H9 (cell line): ENCODE data around the gene EEF2K. TPM values are rescaled to one million over a fixed set of nuclear protein-coding genes. Genes with fewer than 3 reads are reported as not detected.

ENCODE experiments used
- DNase-seq: peaks from one replicate; pipeline ENCODE4 v3.0.0-alpha.2; 2017
- H2AFZ ChIP-seq: one replicate; pipeline ENCODE4 v1.6.1; 2013; ENCODE audit warnings: mild to moderate bottlenecking, low read length, control low read depth, moderate library complexity
- H2AK5ac ChIP-seq: 2 replicates; pipeline ENCODE4 v1.6.1; 2013; ENCODE audit warnings: low read length, control low read depth, mixed read lengths; ENCODE audit not compliant: insufficient read length
- H2BK120ac ChIP-seq: one replicate; pipeline ENCODE4 v1.6.1; 2013; ENCODE audit warnings: low read depth, mild to moderate bottlenecking, low read length, control low read depth, inconsistent platforms; ENCODE audit not compliant: poor library complexity, severe bottlenecking
- H2BK12ac ChIP-seq: 2 replicates; pipeline ENCODE4 v1.6.1; 2013; ENCODE audit warnings: low read length, control low read depth, mixed read lengths, low read depth; ENCODE audit not compliant: insufficient read length
- H2BK15ac ChIP-seq: 2 replicates; pipeline ENCODE4 v1.6.1; 2013; ENCODE audit warnings: low read depth, low read length, control low read depth
- H2BK20ac ChIP-seq: one replicate; pipeline ENCODE4 v1.6.1; 2013; ENCODE audit warnings: low read depth, mild to moderate bottlenecking, low read length, control low read depth, inconsistent platforms; ENCODE audit not compliant: poor library complexity, severe bottlenecking
- H2BK5ac ChIP-seq: 2 replicates; pipeline ENCODE4 v1.6.1; 2013; ENCODE audit warnings: low read length, control low read depth, mixed read lengths; ENCODE audit not compliant: insufficient read length
- H3K14ac ChIP-seq: 2 replicates; pipeline ENCODE4 v1.6.1; 2013; ENCODE audit warnings: low read length, control low read depth; ENCODE audit not compliant: insufficient read depth
- H3K18ac ChIP-seq: 2 replicates; pipeline ENCODE4 v1.6.1; 2013; ENCODE audit warnings: low read depth, mild to moderate bottlenecking, mixed read lengths, low read length, control low read depth; ENCODE audit not compliant: insufficient read length
- H3K23ac ChIP-seq: 2 replicates; pipeline ENCODE4 v1.6.1; 2013; ENCODE audit warnings: low read length, control low read depth, mixed read lengths, low read depth; ENCODE audit not compliant: insufficient read length
- H3K23me2 ChIP-seq: 2 replicates; pipeline ENCODE4 v1.6.1; 2013; ENCODE audit warnings: low read depth, mild to moderate bottlenecking, mixed read lengths, low read length, control low read depth; ENCODE audit not compliant: insufficient read length, poor library complexity, severe bottlenecking
- H3K27ac ChIP-seq: 2 replicates; pipeline ENCODE4 v1.5.1; 2013; ENCODE audit warnings: low read length, control low read depth, mixed read lengths, low read depth; ENCODE audit not compliant: insufficient read length
- H3K27me3 ChIP-seq: 2 replicates; pipeline ENCODE4 v1.6.1; 2013; ENCODE audit warnings: low read length, control low read depth, inconsistent platforms; ENCODE audit not compliant: insufficient read depth
- H3K4ac ChIP-seq: 2 replicates; pipeline ENCODE4 v1.6.1; 2013; ENCODE audit warnings: low read depth, mild to moderate bottlenecking, control low read depth, inconsistent platforms, low read length, moderate library complexity
- H3K4me1 ChIP-seq: 2 replicates; pipeline ENCODE4 v1.6.1; 2013; ENCODE audit warnings: low read length, control low read depth, inconsistent platforms; ENCODE audit not compliant: insufficient read depth
- H3K4me2 ChIP-seq: 2 replicates; pipeline ENCODE4 v1.6.1; 2013; ENCODE audit warnings: low read length, control low read depth, mixed read lengths; ENCODE audit not compliant: insufficient read length, insufficient read depth
- H3K56ac ChIP-seq: 2 replicates; pipeline ENCODE4 v1.6.1; 2013; ENCODE audit warnings: low read depth, mild to moderate bottlenecking, mixed read lengths, low read length, control low read depth; ENCODE audit not compliant: insufficient read length
- H3K79me1 ChIP-seq: 2 replicates; pipeline ENCODE4 v1.6.1; 2013; ENCODE audit warnings: low read depth, mild to moderate bottlenecking, moderate library complexity, low read length, control low read depth, inconsistent platforms; ENCODE audit not compliant: insufficient read depth, poor library complexity, severe bottlenecking
- H3K79me2 ChIP-seq: 2 replicates; pipeline ENCODE4 v1.6.1; 2013; ENCODE audit warnings: low read length, control low read depth, inconsistent platforms; ENCODE audit not compliant: insufficient read depth
- H3K9ac ChIP-seq: 2 replicates; pipeline ENCODE4 v1.6.1; 2013; ENCODE audit warnings: low read length, control low read depth, mixed read lengths; ENCODE audit not compliant: insufficient read length; ENCODE audit errors: extremely low read depth
- H3K9me3 ChIP-seq: one replicate; pipeline ENCODE4 v1.6.1; 2013; ENCODE audit warnings: low read depth, low read length, inconsistent platforms; ENCODE audit not compliant: control insufficient read depth
- H3T11ph ChIP-seq: one replicate; pipeline ENCODE4 v1.6.1; 2013; ENCODE audit warnings: mild to moderate bottlenecking, low read length, control low read depth, inconsistent platforms
- H4K20me1 ChIP-seq: one replicate; pipeline ENCODE4 v1.6.1; 2013; ENCODE audit not compliant: control insufficient read depth, insufficient read length, insufficient read depth
- H4K5ac ChIP-seq: 2 replicates; pipeline ENCODE4 v1.6.1; 2013; ENCODE audit warnings: low read depth, mild to moderate bottlenecking, mixed read lengths, low read length, control low read depth; ENCODE audit not compliant: insufficient read length
- H4K8ac ChIP-seq: replicated peaks from 2 replicates; pipeline ENCODE4 v1.6.1; 2013; ENCODE audit warnings: low read length, control low read depth, mixed read lengths, low read depth; ENCODE audit not compliant: insufficient read length
- H4K91ac ChIP-seq: 2 replicates; pipeline ENCODE4 v1.6.1; 2013; ENCODE audit warnings: low read depth, mild to moderate bottlenecking, moderate library complexity, mixed read lengths, low read length, control low read depth; ENCODE audit not compliant: insufficient read length
- H3K27ac Mint-ChIP-seq, 3 experiments: 2 replicates in 2 of 3; 3 replicates in 1 of 3; pipeline ENCODE4 v1.8.0; 2020 to 2021; ENCODE audit warnings: mixed read lengths in 3 of 3, mild to moderate bottlenecking in 1 of 3, moderate library complexity in 1 of 3
- H3K27me3 Mint-ChIP-seq: 2 replicates; pipeline ENCODE4 v1.8.0; 2021; ENCODE audit warnings: low read depth, mild to moderate bottlenecking, moderate library complexity, mixed read lengths
- H3K36me3 Mint-ChIP-seq, 3 experiments: 2 replicates in 2 of 3; 3 replicates in 1 of 3; pipeline ENCODE4 v1.8.0; 2020 to 2021; ENCODE audit warnings: low read depth in 3 of 3, mixed read lengths in 3 of 3; ENCODE audit not compliant: insufficient read depth in 1 of 3
- H3K4me1 Mint-ChIP-seq, 2 experiments: 2 replicates each; pipeline ENCODE4 v1.8.0; 2020; ENCODE audit warnings: mixed read lengths in 2 of 2
- H3K4me3 Mint-ChIP-seq, 2 experiments: 2 replicates in 1 of 2; 3 replicates in 1 of 2; pipeline ENCODE4 v1.8.0; 2020 to 2021; ENCODE audit warnings: mild to moderate bottlenecking in 2 of 2, mixed read lengths in 2 of 2, moderate library complexity in 1 of 2
- H3K9me3 Mint-ChIP-seq, 2 experiments: 2 replicates in 1 of 2; 3 replicates in 1 of 2; pipeline ENCODE4 v1.8.0; 2020; ENCODE audit warnings: mild to moderate bottlenecking in 2 of 2, mixed read lengths in 2 of 2, moderate library complexity in 1 of 2
- WGBS: extraction: QIAGEN DNeasy Blood & Tissue Kit; methylation state at CpG from one replicate; pipeline ENCODE4 v1.1.7; 2013; ENCODE audit warnings: missing lambda C conversion rate, low lambda C conversion rate, mixed read lengths; ENCODE audit not compliant: insufficient read length; ENCODE audit errors: extremely low coverage; 5-methylcytosine and 5-hydroxymethylcytosine counted together
- total RNA-seq: library from RNA; stranded (reverse); gene quantifications from 2 replicates; pipeline ENCODE4 v1.2.1, GENCODE V29; 2021
- TF ChIP-seq, protein P1 (sequence below): fragments of 200-600 bp; sonication (generic); conservative IDR thresholded peaks from 3 replicates; pipeline ENCODE4 v1.8.0; 2021; ENCODE audit warnings: antibody characterized with exemption, mild to moderate bottlenecking

The EEF2K gene
- total RNA-seq, 1 experiment from 2014 or later: 20.7 TPM

DNA sequence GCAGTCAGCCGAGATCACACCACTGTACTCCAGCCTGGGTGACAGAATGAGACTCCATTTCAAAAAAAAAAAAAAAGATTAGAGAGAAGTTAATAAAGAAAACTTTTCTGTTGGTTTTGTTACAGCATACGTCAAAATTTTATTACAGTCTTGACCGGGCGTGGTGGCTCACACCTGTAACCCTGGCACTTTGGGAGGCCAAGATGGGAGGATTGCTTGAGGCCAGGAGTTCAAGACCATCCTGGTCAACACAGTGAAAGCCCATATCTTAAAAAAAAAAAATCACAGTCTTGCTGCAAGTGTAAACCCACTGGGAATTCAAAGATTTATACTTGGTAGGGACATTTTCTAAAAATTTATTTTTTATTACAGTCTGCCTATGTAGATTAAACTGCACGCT is 84.9 kb downstream of the EEF2K start:
- H3K23me2 ChIP-seq: no peaks in the 10 kb centered on the region
- no peak overlapping the region for H4K5ac ChIP-seq

More for the DNA sequence above, 84.9 kb downstream of the EEF2K start:
- no peak overlapping the region for H3K56ac ChIP-seq
- H2BK20ac ChIP-seq: no peak overlapping the region
- no peak overlapping the region for H3K18ac ChIP-seq
- no peak overlapping the region for H3K9ac ChIP-seq
- no peak overlapping the region for H2BK120ac ChIP-seq
- no peak overlapping the region for H2AFZ ChIP-seq
- H3K36me3 Mint-ChIP-seq: no peaks in the 10 kb centered on the region
- no peak overlapping the region for H2BK15ac ChIP-seq
- H3K4me2 ChIP-seq: no peak overlapping the region
- H3K27ac Mint-ChIP-seq: no peak overlapping the region; a peak in 1 of 7 replicates
- no peak overlapping the region for H3K4me3 Mint-ChIP-seq
- H3K9me3 ChIP-seq: no peaks in the 10 kb centered on the region
- no peak overlapping the region for H2AK5ac ChIP-seq
- H2BK12ac ChIP-seq: no peak overlapping the region
- H3K14ac ChIP-seq: no peak overlapping the region
- WGBS: no CpG with 5 or more reads among the region's 5 CpGs
- H3T11ph ChIP-seq: no peak overlapping the region
- H3K4me1 ChIP-seq: no peaks in the 10 kb centered on the region
- H3K27me3 Mint-ChIP-seq: no peaks in the 10 kb centered on the region
- no peak for DNase-seq
- no peak overlapping the region for H3K27ac ChIP-seq
- no peaks in the 10 kb centered on the region for H3K9me3 Mint-ChIP-seq
- H2BK5ac ChIP-seq: no peak overlapping the region
- peaks cover 7 to 19% of the 10 kb centered on the region in 2 experiments for H3K4me1 Mint-ChIP-seq
- H4K8ac ChIP-seq: no peak overlapping the region
- no peaks in the 10 kb centered on the region for H3K79me2 ChIP-seq
- H3K4ac ChIP-seq: no peak overlapping the region
- TF ChIP-seq, protein P1, sequence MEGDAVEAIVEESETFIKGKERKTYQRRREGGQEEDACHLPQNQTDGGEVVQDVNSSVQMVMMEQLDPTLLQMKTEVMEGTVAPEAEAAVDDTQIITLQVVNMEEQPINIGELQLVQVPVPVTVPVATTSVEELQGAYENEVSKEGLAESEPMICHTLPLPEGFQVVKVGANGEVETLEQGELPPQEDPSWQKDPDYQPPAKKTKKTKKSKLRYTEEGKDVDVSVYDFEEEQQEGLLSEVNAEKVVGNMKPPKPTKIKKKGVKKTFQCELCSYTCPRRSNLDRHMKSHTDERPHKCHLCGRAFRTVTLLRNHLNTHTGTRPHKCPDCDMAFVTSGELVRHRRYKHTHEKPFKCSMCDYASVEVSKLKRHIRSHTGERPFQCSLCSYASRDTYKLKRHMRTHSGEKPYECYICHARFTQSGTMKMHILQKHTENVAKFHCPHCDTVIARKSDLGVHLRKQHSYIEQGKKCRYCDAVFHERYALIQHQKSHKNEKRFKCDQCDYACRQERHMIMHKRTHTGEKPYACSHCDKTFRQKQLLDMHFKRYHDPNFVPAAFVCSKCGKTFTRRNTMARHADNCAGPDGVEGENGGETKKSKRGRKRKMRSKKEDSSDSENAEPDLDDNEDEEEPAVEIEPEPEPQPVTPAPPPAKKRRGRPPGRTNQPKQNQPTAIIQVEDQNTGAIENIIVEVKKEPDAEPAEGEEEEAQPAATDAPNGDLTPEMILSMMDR: no peak
- H3K23ac ChIP-seq: no peak overlapping the region
- H3K27me3 ChIP-seq: no peaks in the 10 kb centered on the region
- no peak overlapping the region for H4K91ac ChIP-seq
- H4K20me1 ChIP-seq: no peaks in the 10 kb centered on the region
- no peaks in the 10 kb centered on the region for H3K79me1 ChIP-seq
